ENCODE data around the gene OR9G4.

The OR9G4 gene

GRCh38 chr11:56748597-56748996, at the start of gene OR9G4:
TSS of gene OR9G4 (minus strand) at chr11:56748697. CDS start at chr11:56743766, 4,931 bp downstream.
- no peak for DNase-seq (ENCODE audit: low read depth in 2 of 2, low spot score in 1 of 2)

DNA sequence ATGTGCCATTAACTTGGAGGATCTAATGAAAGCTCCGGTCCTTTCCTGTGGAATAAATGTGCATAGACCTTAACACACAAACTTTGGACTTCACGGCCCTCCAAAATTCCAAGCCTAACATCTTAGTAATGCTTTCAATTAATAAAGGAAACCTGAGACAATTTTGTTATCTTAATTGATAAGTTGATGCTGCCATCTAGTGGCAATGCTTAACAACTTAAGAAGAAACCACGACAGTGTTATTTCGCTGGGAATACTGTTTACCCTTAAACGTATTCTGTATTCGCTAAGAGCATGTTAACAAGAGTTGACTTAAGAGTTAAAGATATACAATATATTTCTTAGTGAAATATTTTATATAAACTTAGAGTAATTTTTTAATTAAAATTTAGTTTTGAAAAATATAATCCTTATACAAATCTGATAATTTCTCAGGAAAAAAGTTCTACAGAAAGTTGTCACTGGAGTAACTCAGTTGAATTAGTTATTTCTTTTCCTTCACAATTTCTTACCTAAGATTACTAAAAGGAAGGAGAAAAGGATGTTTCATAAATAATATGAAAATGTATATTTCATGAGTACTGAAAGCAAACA, 35.0 kb upstream of the OR9G4 start:
- no peak for DNase-seq (ENCODE audit: low read depth in 2 of 2, low spot score in 1 of 2)

- DNase-seq (ENCODE audit: low read depth in 2 of 2, low spot score in 1 of 2) = no peak
Measured at GRCh38 chr11:56782167-56782847, 33.8 kb upstream of the OR9G4 start.

DNA sequence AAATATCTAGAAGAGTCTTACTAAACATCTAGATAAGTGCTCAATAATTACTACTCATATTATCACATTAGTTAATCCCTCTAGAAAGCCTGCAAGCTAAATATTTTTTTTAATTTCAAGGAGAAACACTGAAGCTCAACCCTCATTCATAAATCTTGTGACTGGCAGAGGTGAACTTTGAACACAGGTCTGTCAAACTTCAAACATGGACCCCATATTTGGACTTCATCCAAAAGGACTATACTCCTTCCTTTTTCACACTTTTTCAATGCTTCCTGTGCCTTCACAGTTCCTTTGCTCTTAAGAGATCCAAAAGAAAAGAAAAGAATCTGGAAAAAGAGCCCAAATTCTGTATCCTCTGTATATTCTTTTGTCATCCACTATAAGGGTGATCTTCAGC, 28.3 kb upstream of the OR9G4 start:
- DNase-seq (ENCODE audit: low read depth in 2 of 2, low spot score in 1 of 2) = no peak

DNA sequence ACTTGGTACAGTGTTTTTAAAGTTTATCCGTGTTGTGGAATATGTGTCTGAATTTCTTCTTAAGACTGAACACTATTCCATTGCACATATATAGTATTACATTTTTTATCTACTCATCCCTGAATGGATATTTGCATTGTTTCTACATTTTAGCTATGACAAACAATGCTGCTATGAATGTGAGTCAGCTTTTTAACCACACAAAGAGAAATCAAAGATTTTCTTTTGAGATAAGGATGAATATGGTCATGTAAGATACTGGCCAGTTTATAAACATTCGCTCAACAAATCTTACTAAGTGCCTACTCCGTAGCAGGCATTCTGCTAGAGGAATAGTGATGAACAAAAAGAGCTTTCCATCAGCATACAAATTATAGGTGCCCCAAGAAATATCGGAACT, 16.5 kb upstream of the OR9G4 start:
- DNase-seq (ENCODE audit: low read depth in 2 of 2, low spot score in 1 of 2) = no peak

- DNase-seq (ENCODE audit: low read depth in 2 of 2, low spot score in 1 of 2) = no peak
Measured at GRCh38 chr11:56751480-56751879, 3.0 kb upstream of the OR9G4 start.

DNA sequence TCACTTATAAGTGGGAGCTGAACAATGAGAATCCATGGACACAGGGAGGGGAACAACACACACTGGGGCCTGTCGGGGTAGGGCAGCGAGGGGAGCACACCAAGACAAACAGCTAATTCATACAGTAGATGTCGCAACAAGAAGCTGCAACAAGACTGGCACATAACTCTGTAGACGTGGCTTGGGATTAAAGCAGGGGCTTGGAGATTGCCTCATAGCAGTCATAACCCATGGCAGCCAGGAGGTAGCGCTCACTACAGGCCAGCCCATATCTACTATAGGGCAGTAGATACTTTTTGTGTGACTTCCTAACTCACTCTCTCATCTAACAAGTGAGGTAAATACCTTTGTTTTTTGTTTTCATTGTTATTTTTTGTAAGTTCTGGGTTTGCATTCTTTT, 1.7 kb upstream of the OR9G4 start:
- no peak for DNase-seq (ENCODE audit: low read depth in 2 of 2, low spot score in 1 of 2)

- no peak for DNase-seq (ENCODE audit: low read depth in 2 of 2, low spot score in 1 of 2)
Measured at GRCh38 chr11:56740886-56741285, 7.6 kb downstream of the OR9G4 start.

DNA sequence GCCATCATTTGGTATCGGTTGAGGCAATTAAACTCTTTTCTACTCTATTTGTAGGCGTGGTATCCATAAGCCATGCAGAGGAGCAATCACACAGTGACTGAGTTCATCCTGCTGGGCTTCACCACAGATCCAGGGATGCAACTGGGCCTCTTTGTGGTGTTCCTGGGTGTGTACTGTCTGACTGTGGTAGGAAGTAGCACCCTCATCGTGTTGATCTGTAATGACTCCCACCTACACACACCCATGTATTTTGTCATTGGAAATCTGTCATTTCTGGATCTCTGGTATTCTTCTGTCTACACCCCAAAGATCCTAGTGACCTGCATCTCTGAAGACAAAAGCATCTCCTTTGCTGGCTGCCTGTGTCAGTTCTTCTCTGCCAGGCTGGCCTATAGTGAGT, 8.4 kb downstream of the OR9G4 start:
- DNase-seq (ENCODE audit: low read depth in 2 of 2, low spot score in 1 of 2) = no peak

- DNase-seq (ENCODE audit: low read depth in 2 of 2, low spot score in 1 of 2) = no peak
Measured at GRCh38 chr11:56720513-56720912, 28.0 kb downstream of the OR9G4 start.

- DNase-seq (ENCODE audit: low read depth in 2 of 2, low spot score in 1 of 2) = no peak
Measured at GRCh38 chr11:56716379-56716854, 32.1 kb downstream of the OR9G4 start.

GRCh38 chr11:56714206-56714605, 34.3 kb downstream of the OR9G4 start:
- no peak for DNase-seq (ENCODE audit: low read depth in 2 of 2, low spot score in 1 of 2)

GRCh38 chr11:56706486-56706885, 42.0 kb downstream of the OR9G4 start:
- no peak for DNase-seq (ENCODE audit: low read depth in 2 of 2, low spot score in 1 of 2)

DNA sequence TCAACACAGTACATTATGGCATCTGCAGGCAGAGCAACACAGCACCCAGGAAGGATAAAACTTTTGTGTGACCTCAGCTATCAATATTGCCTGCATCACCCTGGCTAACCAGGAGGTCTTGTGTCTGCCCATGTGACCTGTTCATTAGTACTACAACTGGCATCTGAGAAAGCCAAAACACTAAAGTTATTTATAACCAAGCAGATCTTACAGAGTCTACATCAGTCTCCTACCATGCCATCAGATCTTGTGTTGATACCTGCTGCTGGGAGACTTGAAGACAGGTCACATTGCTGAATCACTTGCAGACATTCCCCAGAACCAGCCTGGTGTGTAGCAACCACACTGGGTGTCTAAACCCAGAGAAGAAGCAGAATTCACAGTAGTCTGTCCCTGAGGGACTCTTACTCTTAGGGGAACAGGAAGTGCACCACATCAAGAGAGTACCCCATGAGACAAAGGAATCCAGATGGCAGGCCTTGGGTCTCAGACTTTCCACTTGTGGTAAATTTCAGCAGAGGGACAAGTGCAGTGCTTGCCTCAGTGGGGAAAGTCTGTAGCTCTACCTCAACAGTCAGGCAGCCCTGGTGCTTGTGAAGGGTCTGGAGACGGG, 42.6 kb downstream of the OR9G4 start:
- no peak for DNase-seq (ENCODE audit: low read depth in 2 of 2, low spot score in 1 of 2)

GRCh38 chr11:56700914-56701485, 47.5 kb downstream of the OR9G4 start:
- no peak for DNase-seq (ENCODE audit: low read depth in 2 of 2, low spot score in 1 of 2)

DNA sequence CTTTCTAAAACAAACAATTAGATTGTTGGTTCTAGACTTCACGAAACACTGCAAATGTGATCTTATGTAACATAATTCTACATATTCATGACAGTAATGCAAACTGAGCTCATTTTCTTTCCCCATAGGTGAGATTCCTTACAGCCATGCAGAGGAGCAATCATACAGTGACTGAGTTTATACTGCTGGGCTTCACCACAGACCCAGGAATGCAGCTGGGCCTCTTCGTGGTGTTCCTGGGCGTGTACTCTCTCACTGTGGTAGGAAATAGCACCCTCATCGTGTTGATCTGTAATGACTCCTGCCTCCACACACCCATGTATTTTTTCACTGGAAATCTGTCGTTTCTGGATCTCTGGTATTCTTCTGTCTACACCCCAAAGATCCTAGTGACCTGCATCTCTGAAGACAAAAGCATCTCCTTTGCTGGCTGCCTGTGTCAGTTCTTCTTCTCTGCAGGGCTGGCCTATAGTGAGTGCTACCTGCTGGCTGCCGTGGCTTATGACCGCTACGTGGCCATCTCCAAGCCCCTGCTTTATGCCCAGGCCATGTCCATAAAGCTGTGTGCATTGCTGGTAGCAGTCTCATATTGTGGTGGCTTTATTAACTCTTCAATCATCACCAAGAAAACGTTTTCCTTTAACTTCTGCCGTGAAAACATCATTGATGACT, 48.1 kb downstream of the OR9G4 start:
- DNase-seq (ENCODE audit: low read depth in 2 of 2, low spot score in 1 of 2) = no peak

GRCh38 chr11:56698795-56699194, 49.7 kb downstream of the OR9G4 start, which contains the start of gene OR9G1:
TSS of gene OR9G1 (plus strand) at chr11:56699095. CDS start at chr11:56700388, 1,293 bp downstream.
- no peak for DNase-seq (ENCODE audit: low read depth in 2 of 2, low spot score in 1 of 2)

DNA sequence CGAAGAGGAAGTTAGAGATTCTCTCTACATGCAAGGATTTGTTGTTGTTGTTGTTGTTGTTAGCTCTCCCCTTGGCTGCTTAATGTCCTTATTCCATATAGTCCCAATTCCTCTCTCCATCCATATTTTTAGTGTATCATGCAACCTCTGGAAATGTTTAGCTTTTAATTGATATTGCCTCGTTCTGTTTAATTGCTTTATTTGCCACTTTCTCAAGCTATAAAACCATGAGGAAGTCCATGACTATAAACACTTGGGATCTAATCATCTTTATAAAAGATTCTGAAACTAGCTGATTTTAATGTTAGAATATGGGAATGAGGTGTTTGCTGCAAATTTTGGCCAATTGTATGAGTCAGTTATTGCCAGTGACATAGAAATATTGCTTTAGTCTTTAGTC, 55.1 kb downstream of the OR9G4 start:
- DNase-seq (ENCODE audit: low read depth in 2 of 2, low spot score in 1 of 2) = no peak
